ENCODE data around the gene TRPM2. TPM values are rescaled to one million over a fixed set of nuclear protein-coding genes. Genes with fewer than 3 reads are reported as not detected.

TRPM2 gene
- total and polyA plus RNA-seq, 2 of the 13 experiments (the other 11 are each of a cell fraction or from before 2014, with no cell fraction given): 0.07 to 0.20 TPM

DNA sequence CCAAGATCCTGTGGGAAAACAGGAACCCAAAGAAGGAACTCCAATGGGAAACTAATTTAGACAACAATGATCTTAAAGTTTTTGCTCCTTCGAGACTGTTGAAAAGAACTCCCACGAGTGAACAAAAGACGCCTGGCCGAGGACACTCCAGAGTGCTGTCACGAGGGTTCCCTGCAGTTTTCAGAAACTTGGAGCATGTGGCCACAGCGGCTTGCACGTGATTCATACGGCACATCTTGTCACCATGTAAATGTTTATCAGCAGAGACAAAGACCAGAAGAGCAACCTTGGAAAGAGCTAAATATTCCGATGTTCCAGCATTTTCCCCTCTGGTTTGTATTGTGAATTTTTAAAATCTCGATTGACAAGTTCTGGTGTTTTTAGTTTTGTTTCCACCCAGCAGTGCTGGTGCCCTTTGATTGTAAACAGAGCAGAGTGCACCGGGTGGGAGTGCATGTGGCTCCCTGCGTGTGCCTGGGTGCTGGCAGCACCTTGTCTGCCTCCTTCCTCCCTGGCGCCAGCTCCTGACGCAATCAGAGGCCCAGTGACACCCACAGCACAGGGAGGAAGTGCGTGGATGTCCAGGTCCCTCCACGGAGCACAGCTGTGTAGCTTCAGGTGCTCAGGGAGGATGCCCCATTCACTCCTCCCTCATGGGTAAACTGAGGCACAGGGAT, 124.8 kb downstream of the TRPM2 start (continued):
- TF ChIP-seq, protein P1, sequence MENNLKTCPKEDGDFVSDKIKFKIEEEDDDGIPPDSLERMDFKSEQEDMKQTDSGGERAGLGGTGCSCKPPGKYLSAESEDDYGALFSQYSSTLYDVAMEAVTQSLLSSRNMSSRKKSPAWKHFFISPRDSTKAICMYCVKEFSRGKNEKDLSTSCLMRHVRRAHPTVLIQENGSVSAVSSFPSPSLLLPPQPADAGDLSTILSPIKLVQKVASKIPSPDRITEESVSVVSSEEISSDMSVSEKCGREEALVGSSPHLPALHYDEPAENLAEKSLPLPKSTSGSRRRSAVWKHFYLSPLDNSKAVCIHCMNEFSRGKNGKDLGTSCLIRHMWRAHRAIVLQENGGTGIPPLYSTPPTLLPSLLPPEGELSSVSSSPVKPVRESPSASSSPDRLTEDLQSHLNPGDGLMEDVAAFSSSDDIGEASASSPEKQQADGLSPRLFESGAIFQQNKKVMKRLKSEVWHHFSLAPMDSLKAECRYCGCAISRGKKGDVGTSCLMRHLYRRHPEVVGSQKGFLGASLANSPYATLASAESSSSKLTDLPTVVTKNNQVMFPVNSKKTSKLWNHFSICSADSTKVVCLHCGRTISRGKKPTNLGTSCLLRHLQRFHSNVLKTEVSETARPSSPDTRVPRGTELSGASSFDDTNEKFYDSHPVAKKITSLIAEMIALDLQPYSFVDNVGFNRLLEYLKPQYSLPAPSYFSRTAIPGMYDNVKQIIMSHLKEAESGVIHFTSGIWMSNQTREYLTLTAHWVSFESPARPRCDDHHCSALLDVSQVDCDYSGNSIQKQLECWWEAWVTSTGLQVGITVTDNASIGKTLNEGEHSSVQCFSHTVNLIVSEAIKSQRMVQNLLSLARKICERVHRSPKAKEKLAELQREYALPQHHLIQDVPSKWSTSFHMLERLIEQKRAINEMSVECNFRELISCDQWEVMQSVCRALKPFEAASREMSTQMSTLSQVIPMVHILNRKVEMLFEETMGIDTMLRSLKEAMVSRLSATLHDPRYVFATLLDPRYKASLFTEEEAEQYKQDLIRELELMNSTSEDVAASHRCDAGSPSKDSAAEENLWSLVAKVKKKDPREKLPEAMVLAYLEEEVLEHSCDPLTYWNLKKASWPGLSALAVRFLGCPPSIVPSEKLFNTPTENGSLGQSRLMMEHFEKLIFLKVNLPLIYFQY (CRISPR knock-in tag; IDR thresholded peaks at IDR 0.05; ENCODE audit: borderline replicate concordance): no peak
- no peak for TF ChIP-seq NRL (CRISPR knock-in tag; IDR thresholded peaks at IDR 0.05; ENCODE audit: borderline replicate concordance)
- TF ChIP-seq, protein P2, sequence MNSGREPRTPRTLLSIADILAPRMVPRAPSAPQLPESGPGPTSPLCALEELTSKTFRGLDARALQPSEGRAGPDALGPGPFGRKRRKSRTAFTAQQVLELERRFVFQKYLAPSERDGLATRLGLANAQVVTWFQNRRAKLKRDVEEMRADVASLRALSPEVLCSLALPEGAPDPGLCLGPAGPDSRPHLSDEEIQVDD (CRISPR knock-in tag; IDR thresholded peaks at IDR 0.05; ENCODE audit: borderline replicate concordance): no peak
- TF ChIP-seq REPIN1 (CRISPR knock-in tag; IDR thresholded peaks at IDR 0.05; ENCODE audit: borderline replicate concordance, low read depth): no peak
- TF ChIP-seq ARNT (IDR thresholded peaks at IDR 0.05): no peak
- TF ChIP-seq ZZZ3 (CRISPR knock-in tag; IDR thresholded peaks at IDR 0.05; ENCODE audit: borderline replicate concordance): no peak
- no peak for TF ChIP-seq ZNF331 (CRISPR knock-in tag; IDR thresholded peaks at IDR 0.05)
- TF ChIP-seq SRSF4 (IDR thresholded peaks at IDR 0.05; ENCODE audit: low read depth, low read length, poor library complexity, severe bottlenecking): no peak
- TF ChIP-seq ZNF883 (CRISPR knock-in tag; IDR thresholded peaks at IDR 0.05; ENCODE audit: not compliant biosample characterization): no peak
- TF ChIP-seq ZNF275 (CRISPR knock-in tag; IDR thresholded peaks at IDR 0.05; ENCODE audit: borderline replicate concordance): no peak
- no peak for TF ChIP-seq CREB1 (IDR thresholded peaks at IDR 0.05)
- TF ChIP-seq CREB1 (CRISPR knock-in tag; IDR thresholded peaks at IDR 0.05): no peak
- TF ChIP-seq, protein P3, sequence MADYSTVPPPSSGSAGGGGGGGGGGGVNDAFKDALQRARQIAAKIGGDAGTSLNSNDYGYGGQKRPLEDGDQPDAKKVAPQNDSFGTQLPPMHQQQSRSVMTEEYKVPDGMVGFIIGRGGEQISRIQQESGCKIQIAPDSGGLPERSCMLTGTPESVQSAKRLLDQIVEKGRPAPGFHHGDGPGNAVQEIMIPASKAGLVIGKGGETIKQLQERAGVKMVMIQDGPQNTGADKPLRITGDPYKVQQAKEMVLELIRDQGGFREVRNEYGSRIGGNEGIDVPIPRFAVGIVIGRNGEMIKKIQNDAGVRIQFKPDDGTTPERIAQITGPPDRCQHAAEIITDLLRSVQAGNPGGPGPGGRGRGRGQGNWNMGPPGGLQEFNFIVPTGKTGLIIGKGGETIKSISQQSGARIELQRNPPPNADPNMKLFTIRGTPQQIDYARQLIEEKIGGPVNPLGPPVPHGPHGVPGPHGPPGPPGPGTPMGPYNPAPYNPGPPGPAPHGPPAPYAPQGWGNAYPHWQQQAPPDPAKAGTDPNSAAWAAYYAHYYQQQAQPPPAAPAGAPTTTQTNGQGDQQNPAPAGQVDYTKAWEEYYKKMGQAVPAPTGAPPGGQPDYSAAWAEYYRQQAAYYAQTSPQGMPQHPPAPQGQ (CRISPR knock-in tag; IDR thresholded peaks at IDR 0.05; ENCODE audit: borderline replicate concordance): no peak
- no peak for TF ChIP-seq ESRRA (CRISPR knock-in tag; IDR thresholded peaks at IDR 0.05; ENCODE audit: low read depth)
- TF ChIP-seq IRF1 (CRISPR knock-in tag; IDR thresholded peaks at IDR 0.05; ENCODE audit: low read depth): no peak
- TF ChIP-seq, protein P4, sequence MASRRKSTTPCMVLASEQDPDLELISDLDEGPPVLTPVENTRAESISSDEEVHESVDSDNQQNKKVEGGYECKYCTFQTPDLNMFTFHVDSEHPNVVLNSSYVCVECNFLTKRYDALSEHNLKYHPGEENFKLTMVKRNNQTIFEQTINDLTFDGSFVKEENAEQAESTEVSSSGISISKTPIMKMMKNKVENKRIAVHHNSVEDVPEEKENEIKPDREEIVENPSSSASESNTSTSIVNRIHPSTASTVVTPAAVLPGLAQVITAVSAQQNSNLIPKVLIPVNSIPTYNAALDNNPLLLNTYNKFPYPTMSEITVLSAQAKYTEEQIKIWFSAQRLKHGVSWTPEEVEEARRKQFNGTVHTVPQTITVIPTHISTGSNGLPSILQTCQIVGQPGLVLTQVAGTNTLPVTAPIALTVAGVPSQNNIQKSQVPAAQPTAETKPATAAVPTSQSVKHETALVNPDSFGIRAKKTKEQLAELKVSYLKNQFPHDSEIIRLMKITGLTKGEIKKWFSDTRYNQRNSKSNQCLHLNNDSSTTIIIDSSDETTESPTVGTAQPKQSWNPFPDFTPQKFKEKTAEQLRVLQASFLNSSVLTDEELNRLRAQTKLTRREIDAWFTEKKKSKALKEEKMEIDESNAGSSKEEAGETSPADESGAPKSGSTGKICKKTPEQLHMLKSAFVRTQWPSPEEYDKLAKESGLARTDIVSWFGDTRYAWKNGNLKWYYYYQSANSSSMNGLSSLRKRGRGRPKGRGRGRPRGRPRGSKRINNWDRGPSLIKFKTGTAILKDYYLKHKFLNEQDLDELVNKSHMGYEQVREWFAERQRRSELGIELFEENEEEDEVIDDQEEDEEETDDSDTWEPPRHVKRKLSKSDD (CRISPR knock-in tag; IDR thresholded peaks at IDR 0.05; ENCODE audit: low read depth): 0 out of 2 replicates have a peak, but pooled peaks have one; percentile 37

Measured in HepG2 (cell line).